OCI-M2 (cell line): ENCODE results near the gene RASAL1.
"Not testable (repeated sequence)": the region's sequence is repeated elsewhere in the genome, so short reads cannot be mapped to it uniquely, and the experiment has no call there.

Experiments
- DNase-seq: peaks from one replicate; lab custom pipeline; 2025; ENCODE audit not compliant: unreplicated experiment; lab: John Stamatoyannopoulos, UW

Gene RASAL1

DNA sequence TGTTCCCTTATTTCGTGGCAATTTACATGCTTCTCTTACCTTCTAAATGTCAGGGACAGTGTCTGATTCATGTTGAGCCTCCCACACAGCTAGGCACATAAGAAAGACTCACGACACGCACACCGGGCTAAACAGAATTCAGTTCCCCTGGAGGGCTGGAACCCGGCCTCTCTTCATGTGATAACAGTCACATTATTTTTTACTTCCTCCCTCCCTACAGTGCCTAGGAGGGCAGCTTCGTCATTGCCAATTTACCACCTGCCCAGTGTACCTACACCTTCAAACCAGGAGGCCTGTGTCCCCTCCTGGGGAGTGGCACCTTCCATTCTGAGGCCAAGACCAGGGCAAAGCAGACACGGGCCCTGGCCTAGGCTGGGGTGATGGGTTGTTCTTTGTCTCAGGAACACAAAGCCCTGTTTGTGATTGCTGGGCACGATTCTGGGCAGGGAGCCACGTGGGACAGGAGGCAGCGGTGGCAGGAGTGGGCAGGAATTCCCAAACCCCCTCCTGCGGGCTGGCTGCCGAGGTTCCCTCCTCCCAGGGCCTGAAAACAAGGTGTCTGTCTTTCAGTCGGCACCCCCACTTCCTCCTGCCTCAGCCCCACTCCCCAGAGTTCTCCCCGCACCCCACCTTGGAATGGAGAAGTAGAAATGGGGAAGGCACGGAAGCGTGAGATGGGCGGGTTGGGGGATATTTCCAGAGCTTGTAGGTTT is 6.8 kb upstream of the RASAL1 start:
- DNase-seq: no peak

DNA sequence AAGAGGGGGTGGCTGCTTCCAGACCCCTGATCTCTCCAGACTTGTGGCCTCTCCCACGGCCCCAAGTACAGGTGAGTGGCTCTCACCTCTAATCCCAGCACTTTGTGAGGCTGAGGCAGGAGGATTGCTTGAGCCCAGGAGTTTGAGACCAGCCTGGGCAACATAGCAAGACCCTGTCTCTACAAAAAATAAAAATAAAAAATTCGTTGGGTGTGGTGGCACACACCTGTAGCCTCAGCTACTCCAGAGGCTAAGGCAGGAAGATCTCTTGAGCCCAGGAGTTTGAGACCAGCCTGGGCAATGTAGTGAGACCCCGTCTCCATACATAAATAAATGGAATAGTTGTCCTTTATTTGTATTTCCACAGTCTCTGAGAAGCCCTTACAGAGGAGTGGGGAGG is 6.2 kb upstream of the RASAL1 start:
- not testable (repeated sequence) for DNase-seq

DNA sequence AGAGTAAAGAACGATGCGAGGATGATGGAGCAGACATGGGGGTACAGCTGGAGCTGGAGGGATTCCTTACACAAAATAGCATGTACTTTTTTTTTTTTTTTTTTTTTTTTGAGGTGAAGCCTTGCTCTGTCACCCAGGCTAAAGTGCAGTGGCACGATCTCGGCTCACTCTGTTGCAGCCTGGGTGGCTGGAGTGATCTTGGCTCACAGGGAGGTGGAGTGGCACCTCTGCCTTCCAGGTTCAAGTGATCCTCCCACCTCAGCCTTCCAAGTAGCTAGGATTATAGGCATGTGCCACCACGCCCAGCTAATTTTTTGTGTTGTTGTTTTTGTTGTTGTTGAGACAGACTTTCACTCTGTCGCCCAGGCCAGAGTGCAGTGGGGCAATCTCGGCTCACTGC is 5.1 kb upstream of the RASAL1 start:
- no peak for DNase-seq

DNA sequence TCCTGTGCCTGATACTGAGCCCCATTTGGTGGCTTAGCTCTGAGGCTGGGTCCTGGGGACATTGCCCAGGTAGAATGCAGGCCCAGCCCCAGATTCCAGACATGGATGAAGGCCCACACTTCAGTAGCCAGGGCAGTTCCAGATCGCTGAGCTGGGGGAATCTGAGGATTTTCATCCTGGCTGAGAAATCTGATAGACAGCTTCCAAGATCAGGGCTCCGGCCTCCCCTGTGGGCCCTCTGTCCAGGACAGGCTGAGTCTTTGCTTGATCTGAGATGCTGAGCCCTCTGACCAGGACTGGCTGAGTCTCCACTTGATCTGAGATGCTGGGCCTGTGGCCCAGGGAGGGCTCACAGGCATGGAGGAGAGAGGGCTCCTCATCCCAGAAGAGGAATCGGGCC is 3.3 kb upstream of the RASAL1 start:
- DNase-seq: no peak

DNA sequence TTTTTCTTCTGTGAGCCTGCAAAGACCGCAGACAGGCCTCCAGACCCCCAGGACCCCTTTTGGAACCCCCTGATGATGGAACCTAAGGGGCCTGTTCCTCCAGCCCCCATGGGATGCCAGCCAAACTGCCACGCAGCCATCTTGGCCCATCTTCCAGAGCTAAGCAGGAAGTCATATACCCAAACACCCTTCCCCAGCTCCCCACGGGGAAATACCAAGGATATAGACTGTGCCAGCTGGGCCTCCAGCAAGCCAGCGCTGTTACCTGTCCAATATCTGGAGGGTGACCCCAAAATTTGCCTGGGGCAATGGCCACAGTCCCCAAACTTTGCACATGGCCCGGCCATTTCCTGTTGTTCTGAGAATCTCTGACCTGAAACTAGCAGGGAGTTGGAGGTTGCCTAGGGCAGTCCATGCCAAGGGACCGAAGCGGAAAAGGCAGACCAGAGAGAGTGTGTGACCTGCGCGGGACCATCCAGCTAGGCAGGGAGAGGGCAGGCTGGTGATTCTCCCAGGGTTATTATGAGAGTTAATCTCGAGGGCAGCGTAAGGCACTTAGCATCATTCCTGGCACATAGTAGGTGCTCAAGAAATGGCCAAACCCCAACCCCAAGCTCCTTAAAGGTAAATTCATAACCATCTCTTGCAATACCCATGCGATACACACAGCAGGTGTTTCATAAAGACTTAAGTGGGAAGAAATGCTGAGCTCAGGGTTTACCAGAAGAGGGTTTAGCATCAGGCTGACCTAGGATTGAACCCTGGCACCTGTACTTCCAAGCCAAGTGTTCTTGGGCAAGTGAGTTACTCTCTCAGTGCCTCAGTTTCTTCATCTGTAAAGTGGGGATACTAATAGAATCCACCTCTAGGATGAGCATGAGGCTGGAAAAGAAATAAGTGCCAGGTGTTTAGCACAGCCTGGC is 2.6 kb upstream of the RASAL1 start:
- no peak for DNase-seq

DNA sequence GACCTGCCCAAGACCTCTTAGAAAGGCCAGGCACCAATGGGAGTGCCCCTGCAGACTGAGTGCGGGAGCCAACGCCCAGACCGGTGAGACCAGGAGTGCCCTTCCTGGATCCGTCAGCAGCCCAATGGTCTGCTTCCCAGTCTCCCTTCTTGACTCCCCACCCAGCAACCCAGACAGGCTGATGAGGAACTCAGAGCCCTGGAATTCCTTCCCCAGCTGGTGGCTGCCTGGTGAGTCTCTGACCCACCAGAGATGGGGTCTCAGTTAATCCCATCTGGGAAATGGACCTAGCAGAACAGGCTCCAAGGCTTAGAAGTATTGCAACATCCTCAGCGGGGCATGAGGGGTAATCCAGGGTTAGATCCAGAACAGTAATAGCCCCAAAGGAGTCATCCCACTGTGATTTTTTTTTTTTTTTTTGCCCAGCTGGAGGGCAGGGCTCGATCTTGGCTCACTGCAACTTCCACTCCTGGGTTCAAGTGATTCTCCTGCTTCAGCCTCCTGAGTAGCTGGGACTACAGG is 1.5 kb upstream of the RASAL1 start:
- DNase-seq: no peak

DNA sequence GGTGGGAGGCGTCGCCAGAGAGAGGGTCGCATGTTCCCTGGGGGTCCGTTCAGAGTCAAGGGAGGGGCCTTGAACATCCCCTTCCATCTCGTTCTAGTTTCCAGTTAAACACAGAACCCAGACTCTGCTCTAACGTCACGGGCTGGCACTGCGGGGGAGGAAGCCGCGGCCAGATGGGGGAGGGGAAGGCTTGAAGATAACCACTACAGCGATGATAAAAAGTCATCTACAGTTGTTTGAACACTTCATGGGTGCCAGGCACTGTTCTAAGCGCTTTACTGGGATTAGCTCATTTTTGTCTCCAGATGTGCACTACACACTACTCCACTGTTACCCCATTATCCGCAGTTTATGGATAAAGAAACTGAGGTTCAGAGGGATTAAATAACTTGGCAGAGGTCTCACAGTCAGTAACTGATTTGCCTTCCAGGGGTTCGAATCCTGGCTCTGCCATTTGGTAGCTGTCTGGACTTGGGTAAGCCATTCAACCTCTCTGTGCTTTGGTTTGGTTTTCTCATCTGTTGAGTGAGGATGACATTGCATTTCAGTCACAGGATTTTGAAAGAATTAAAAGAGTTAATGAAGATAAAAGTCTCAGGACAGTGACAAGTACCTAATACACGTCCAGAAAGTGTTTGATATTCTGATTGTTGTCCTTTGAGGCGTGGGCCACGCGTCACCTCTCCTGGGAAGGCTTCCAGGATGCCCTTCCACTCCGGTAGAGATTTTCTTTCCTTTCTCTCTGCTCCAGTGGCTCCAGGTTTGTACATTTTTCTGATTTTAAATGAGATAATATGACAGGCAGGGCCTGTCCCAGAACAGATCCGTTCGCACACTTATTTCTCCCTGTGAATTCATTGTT is 798 bp upstream of the RASAL1 start:
- DNase-seq: no peak

DNA sequence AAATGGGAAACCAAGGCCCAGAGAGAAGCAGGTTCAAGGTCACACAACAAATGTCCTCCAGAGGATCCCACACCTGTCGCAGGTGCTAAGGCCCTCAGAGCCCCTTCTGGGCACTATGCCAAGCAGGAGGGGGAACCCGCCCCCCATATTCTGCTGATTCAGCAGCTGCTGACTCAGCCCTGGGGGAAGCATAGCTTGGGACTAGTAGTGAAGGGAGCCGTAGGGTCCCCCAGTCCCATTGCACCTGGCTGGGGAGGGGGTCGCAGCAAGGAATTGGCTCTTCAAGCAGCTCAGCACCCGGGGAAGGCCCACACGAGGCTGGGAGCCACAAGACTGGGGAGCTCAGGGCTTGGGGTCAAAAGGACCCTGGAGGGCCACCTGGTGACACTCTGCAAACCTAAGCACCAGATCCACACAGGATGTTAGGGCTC is 1.0 kb downstream of the RASAL1 start:
- no peak for DNase-seq

DNA sequence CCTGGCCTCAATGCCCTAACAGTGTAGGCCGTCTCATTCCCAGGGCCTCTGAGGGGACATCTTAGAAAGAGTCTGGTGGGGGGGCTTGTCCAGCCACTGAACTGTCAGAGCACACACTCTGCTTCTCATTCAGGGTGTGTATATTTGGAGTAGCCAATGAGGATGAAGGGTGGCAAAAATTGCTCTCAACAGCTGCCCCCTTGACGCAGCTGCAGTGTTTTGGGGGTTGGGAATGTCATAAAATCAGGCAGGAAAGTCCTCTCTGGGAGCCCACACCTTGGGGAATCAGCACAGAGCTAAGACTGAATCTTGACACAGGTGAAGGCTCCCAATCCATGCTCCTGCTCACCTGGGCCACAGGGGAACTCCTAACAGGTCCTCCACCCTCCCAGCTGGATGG is 1.5 kb downstream of the RASAL1 start:
- DNase-seq: no peak

DNA sequence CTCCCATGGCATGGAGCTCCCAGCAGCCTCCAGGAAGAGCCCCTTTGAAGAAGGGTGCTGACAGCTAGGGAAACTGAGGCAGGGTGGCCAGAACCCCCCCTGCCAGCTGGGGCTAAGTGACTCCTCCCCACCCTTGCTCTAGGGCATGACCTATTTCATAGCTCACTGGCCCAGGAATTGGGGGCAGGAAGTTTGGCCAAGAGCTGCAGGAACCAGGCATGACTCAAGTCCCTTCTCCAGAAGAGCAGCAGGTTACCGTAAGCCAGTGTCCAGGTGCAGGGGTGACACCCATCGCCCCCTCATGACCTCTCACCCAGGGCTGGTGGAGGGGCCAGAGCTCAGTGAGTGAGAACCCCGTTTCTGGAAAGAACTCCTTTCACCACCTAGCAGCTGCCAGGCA is 1.9 kb downstream of the RASAL1 start:
- no peak for DNase-seq

DNA sequence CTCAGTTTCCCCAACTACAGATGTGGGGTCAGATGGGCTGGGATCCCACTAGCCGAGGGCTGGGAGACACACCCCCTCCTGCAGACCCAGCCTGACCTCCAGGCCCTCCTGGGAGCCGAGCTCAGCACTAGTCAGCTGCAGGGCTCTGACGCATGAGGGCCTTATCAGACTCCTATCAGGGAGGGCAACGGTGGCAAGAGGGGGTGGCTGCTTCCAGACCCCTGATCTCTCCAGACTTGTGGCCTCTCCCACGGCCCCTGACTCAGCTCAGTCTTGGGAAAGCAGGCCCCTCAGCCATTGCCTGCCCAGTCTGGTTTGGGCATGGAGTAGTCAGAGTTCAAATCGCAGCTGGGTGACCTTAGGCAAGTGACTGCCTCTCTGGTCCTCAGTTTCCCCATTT is 2.5 kb downstream of the RASAL1 start:
- no peak for DNase-seq

DNA sequence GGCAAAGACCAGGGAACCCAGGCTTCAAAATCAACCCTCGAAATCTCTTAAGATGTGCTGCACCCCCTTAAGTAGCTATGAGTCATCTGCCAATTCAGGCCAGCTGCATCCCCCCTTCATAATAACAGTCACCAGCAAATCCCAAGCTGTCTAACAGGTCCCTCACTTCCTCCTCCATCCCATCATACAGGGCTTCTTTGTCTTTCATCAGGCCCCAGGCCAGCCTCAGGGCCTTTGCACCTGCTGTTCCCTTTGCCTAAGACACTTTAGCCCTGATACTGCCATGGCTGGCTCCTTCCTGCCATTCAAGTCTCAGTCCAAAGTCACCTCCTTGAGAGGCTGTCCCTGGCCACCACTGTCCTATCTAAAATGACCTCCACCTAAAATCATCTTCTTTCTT is 4.0 kb downstream of the RASAL1 start:
- DNase-seq: no peak

DNA sequence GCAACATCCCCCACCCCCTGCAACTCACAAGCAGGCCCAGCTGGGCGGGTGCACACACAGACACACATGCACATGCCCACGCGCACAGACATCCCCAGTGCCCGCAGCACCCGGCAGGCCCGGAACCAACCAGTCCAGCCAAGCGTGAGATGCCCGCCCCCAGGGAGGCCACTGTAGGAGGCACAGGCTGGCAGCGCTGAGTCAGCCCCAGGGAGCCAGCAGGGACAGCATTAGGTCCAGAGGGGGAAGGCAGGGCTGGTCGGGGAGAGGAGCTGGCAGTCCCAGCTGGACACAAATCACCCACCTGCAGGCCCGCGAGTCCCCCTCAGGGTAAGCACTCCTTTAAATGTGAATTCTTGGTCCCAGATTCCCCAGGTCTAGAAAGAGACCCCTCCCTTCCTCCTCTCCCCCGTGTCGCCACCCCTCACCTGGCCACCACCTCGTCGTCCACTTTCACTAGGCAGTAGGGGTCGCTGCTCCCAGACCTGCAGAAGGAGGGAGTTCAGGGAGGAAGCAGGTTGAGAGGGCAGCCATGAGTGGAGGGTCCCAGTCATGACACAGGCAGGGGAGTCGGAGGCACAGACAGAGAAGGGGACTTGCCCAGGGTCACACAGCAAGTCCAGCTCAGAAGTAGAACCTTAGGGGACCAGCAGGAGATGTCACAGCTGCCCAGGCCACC is 5.0 kb downstream of the RASAL1 start:
- no peak for DNase-seq

DNA sequence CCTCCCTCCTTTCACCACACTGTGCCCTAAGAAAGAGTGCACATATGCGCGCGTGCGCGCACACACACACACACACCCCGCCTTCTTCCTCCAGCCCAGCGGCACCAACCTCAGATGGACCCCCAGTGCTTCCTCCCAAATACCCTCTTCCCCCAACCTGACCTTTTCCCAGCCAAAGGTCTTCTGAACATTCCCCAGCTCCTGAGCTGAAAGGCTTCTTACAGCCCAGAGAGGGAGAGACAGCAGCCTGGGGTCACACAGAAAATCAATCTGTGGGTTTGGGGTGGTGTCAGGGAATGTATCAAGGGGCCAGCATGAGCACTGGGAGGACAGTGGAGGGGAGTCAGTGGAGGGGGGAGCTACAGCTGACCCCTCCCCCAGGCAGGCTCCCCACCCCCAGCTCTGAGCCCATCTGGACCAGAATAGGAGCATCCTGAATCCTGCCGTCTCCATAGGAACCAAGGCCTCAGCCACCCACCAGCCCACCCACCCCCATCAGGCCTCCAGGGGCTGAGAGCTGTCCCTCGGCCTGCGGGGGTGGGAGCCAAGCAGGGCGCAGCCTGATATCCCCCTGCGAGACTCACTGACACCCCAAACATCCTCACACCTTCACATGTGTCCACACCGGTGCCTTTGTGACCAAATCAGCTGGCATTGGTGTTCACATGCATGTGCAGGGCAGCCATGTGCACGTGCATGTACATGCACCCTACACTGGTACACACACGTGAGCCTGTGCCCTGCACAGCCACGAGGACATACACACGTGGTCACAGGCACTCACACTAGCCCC is 5.7 kb downstream of the RASAL1 start:
- no peak for DNase-seq

DNA sequence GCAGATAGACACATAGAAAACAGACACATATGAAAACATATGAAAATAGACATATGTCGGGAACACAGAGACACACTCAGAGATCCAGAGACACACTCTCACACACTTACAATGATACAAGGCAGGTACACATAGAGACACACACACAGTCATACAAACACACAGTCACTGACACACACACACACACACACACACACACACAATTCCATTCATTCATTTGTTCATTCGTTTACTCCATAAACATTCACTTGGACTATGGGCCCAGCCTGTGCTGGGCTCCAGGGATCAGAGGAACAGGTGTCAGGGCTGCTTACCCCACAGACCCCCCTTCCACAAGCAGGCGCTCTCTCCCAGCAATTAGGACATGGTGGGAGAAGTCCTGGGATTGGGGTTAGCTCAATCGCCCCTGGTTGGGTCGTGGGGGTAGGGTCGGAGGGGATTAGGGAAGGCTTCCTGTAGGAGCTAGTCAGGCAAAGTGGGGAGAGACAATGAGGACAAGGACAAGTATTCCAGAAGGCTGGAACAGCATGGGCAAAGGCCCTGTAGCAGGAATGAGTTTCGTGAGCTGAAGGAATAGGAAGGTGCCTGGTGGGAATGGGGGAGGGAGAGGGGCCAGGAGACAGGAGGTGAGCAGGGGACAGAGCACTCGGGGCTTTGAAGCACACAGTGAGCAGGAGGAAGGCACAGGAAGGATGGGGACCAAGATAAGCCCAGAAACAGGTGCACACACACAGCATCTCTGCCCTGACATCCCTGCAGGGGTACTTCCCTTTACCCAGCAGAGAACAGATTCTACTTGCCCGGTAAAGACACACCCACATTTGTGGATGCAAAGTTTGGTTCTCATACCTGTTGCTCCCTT is 6.5 kb downstream of the RASAL1 start:
- no peak for DNase-seq

DNA sequence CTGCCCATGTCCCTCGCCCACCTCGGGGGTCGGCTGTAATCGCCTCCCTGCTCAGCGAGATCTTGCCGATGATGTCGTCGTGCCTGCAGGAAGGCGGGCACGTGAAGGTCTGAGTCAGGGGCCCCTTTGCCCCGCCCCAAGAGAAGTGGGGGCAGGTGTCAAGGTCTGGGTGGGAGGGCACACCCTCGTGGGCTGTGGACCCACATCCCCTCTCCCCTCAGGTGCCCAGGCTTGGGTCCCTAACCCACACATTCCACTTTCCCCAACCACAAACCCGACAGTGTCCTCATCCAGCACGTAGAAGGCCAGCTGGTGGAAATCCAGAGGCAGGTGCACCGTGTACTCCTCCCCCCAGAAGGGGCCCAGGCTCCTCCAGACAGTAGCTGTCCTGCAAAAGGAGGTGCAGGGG is 7.8 kb downstream of the RASAL1 start:
- no peak for DNase-seq

DNA sequence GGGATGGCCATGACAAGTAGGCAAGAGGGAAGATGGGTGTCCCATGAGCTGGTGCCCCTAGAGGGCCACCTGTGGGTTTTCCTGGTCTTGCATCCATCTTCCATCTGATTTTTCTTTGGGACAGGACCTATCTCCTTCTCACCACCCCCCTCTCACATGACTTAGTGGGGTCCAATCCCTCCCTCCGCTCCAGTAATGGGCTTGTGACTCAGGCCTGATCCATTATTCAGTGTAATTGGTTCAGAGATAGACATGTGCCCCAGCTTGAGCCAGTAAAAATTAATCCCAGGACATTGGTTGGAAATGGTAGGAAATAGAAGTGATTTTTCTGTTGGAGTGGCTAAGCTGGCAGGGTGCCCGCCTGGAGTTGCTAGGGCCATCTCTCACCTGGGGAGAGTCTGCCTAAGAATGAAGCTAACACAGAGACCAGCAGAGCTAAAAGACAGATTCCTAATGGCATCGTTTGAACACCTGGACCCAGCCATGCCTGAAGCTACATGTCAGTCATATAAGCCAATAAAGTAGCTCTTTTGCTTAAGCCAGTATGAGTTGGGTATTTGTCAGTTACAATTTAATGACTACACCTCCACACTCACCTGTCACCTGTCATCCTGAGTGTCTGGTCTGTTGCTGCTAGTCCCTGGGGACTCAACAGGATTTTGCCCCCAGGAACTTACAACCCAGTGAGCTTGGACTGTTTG is 14.7 kb downstream of the RASAL1 start:
- no peak for DNase-seq

DNA sequence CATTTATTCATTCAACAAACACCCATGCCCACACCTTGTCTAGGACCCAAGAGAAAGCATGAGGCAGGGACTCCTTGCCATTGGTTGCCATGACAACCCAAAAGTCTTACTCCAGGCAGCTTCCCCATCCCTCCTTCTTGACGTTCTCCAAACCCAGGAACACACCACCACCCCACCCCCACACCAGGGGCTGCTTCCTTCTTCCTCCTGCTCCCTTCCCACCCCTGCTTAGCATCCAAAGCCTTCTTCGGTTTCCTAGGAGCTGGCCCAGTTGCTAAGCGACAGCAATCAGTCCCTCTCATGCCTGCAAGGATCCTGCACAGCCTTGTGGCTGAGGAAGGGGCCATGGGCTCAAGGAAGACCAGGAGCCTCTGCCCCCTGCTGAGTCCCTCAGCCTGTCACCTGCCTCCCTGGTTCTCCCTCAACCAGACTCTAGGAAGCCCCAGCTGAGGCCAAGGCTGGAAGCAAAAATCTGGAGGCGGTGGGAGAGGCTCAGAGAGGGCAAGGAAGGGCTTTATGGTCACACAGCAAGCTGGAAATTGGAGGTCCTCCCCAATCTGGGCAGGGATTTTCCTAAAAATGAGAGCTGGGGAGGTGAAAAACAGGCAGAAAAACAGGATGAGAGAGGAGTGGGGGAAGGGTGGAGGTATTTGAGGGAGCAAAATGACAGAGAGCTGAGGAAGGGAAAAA is 15.4 kb downstream of the RASAL1 start:
- DNase-seq: no peak
